ENCODE measurements around the gene ARGLU1. TPM values are rescaled to one million over a fixed set of nuclear protein-coding genes. Genes with fewer than 3 reads are reported as not detected.

Gene ARGLU1
- total RNA-seq, 3 donors from 2014 or later: 71.7 to 88.5 (median 84.8) TPM

DNA sequence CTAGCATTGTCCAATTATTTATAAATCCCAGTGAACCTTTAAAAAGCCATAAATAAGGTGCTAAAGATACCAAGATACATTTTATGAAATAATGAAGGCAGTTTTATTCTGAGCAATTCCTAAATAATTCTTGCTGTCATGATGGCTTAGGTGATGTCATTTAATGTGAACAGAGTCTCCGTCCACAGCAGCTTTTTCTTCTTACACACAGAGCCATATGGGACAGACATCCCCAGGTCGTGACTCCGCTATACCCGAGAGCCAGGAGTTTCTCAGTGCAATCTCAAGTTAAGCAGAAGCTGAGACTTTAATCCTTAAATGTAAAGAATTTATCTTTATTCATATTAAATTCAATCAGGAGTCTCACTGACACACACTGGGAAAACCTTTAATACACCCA lies 62.2 kb downstream of the ARGLU1 start:
- no peak for ATAC-seq
- no peak for DNase-seq
- H3K36me3 ChIP-seq (ENCODE audit: low read depth): no peaks in the 10 kb centered on the region
- H3K4me1 ChIP-seq (ENCODE audit: low read depth): peaks cover under 1% of the 10 kb centered on the region
- intact Hi-C loops (cut with DNase I, micrococcal nuclease): no loop called here
- no peak overlapping the region for H3K4me3 ChIP-seq
- no peaks in the 10 kb centered on the region for H3K9me3 ChIP-seq
- TF ChIP-seq, protein P1, sequence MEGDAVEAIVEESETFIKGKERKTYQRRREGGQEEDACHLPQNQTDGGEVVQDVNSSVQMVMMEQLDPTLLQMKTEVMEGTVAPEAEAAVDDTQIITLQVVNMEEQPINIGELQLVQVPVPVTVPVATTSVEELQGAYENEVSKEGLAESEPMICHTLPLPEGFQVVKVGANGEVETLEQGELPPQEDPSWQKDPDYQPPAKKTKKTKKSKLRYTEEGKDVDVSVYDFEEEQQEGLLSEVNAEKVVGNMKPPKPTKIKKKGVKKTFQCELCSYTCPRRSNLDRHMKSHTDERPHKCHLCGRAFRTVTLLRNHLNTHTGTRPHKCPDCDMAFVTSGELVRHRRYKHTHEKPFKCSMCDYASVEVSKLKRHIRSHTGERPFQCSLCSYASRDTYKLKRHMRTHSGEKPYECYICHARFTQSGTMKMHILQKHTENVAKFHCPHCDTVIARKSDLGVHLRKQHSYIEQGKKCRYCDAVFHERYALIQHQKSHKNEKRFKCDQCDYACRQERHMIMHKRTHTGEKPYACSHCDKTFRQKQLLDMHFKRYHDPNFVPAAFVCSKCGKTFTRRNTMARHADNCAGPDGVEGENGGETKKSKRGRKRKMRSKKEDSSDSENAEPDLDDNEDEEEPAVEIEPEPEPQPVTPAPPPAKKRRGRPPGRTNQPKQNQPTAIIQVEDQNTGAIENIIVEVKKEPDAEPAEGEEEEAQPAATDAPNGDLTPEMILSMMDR (IDR thresholded peaks at IDR 0.05): no peak

GRCh38 chr13:106505295-106505694 lies 62.6 kb downstream of the ARGLU1 start:
- no peaks in the 10 kb centered on the region for H3K9me3 ChIP-seq
- no peak overlapping the region for H3K4me3 ChIP-seq
- no peaks in the 10 kb centered on the region for H3K36me3 ChIP-seq (ENCODE audit: low read depth)
- DNase-seq: no peak
- TF ChIP-seq, protein P1 (IDR thresholded peaks at IDR 0.05): no peak
- ATAC-seq: no peak
- intact Hi-C loops (cut with DNase I, micrococcal nuclease): no loop called here
- peaks cover 2% of the 10 kb centered on the region for H3K4me1 ChIP-seq (ENCODE audit: low read depth)

GRCh38 chr13:106503730-106504453 lies 64.0 kb downstream of the ARGLU1 start:
- H3K36me3 ChIP-seq (ENCODE audit: low read depth): no peaks in the 10 kb centered on the region
- H3K4me3 ChIP-seq: no peak overlapping the region
- intact Hi-C loops (cut with DNase I, micrococcal nuclease): no loop called here
- TF ChIP-seq, protein P1 (IDR thresholded peaks at IDR 0.05): no peak
- no peaks in the 10 kb centered on the region for H3K9me3 ChIP-seq
- H3K4me1 ChIP-seq (ENCODE audit: low read depth): peaks cover 2% of the 10 kb centered on the region
- no peak for DNase-seq
- ATAC-seq: no peak

GRCh38 chr13:106503272-106503671 lies 64.7 kb downstream of the ARGLU1 start:
- Histone ChIP-seq H3K36me3 (ENCODE audit: low read depth) (no peaks in the 10 kb centered on the region), H3K9me3 (no peaks in the 10 kb centered on the region), H3K4me3 (no peak overlapping the region), H3K4me1 (ENCODE audit: low read depth) (peaks cover 2% of the 10 kb centered on the region)
- intact Hi-C loops (cut with DNase I, micrococcal nuclease): no loop called here
- TF ChIP-seq, protein P1 (IDR thresholded peaks at IDR 0.05): no peak
- ATAC-seq (peak; percentile 68), DNase-seq (no peak)

GRCh38 chr13:106500445-106500844 lies 67.5 kb downstream of the ARGLU1 start:
- H3K4me1 ChIP-seq (ENCODE audit: low read depth): peaks cover 11% of the 10 kb centered on the region
- no peak for DNase-seq
- TF ChIP-seq, protein P1 (IDR thresholded peaks at IDR 0.05): no peak
- no peak overlapping the region for H3K4me3 ChIP-seq
- intact Hi-C loops (cut with DNase I, micrococcal nuclease): no loop called here
- H3K9me3 ChIP-seq: no peaks in the 10 kb centered on the region
- H3K36me3 ChIP-seq (ENCODE audit: low read depth): no peaks in the 10 kb centered on the region
- ATAC-seq: no peak

Measured in mucosa of descending colon (tissue), 3 donors.